Ishikawa (cell line): ENCODE measurements around the gene DSCAML1.

Experiments
- CEBPB ChIP-seq: IDR thresholded peaks from 2 replicates; pipeline ENCODE4 v1.6.1; 2012
- CREB1 ChIP-seq: IDR thresholded peaks from 2 replicates; pipeline ENCODE4 v1.6.1; 2012; ENCODE audit warnings: low read depth
- EGR1 ChIP-seq: IDR thresholded peaks from 2 replicates; pipeline ENCODE4 v1.6.1; 2012
- EP300 ChIP-seq: IDR thresholded peaks from 2 replicates; pipeline ENCODE4 v1.6.1; 2012; ENCODE audit warnings: borderline replicate concordance
- FOXM1 ChIP-seq: IDR thresholded peaks from 2 replicates; pipeline ENCODE4 v1.6.1; 2012; ENCODE audit warnings: low read depth, borderline replicate concordance
- MAX ChIP-seq: IDR thresholded peaks from 2 replicates; pipeline ENCODE4 v1.6.1; 2012
- NFIC ChIP-seq: IDR thresholded peaks from 2 replicates; pipeline ENCODE4 v1.6.1; 2012
- RAD21 ChIP-seq: IDR thresholded peaks from 2 replicates; pipeline ENCODE4 v1.6.1; 2012; ENCODE audit warnings: low read depth
- REST ChIP-seq: IDR thresholded peaks from 2 replicates; pipeline ENCODE4 v1.6.1; 2012; ENCODE audit warnings: low read depth, mild to moderate bottlenecking
- TAF1 ChIP-seq: IDR thresholded peaks from 2 replicates; pipeline ENCODE4 v1.6.1; 2012; ENCODE audit warnings: low read depth, mild to moderate bottlenecking
- TCF12 ChIP-seq: IDR thresholded peaks from 2 replicates; pipeline ENCODE4 v1.6.1; 2012; ENCODE audit warnings: low read depth
- TEAD4 ChIP-seq: IDR thresholded peaks from 2 replicates; pipeline ENCODE4 v1.6.1; 2012
- USF1 ChIP-seq: IDR thresholded peaks from 2 replicates; pipeline ENCODE4 v1.6.1; 2012
- YY1 ChIP-seq: IDR thresholded peaks from 2 replicates; pipeline ENCODE4 v1.6.1; 2012; ENCODE audit warnings: low read depth
- ZBTB7A ChIP-seq: IDR thresholded peaks from 2 replicates; pipeline ENCODE4 v1.6.1; 2012; ENCODE audit warnings: low read depth

Gene DSCAML1

GRCh38 chr11:117704395-117705100, 92.5 kb downstream of the DSCAML1 start:
- no peak for TF ChIP-seq CREB1

DNA sequence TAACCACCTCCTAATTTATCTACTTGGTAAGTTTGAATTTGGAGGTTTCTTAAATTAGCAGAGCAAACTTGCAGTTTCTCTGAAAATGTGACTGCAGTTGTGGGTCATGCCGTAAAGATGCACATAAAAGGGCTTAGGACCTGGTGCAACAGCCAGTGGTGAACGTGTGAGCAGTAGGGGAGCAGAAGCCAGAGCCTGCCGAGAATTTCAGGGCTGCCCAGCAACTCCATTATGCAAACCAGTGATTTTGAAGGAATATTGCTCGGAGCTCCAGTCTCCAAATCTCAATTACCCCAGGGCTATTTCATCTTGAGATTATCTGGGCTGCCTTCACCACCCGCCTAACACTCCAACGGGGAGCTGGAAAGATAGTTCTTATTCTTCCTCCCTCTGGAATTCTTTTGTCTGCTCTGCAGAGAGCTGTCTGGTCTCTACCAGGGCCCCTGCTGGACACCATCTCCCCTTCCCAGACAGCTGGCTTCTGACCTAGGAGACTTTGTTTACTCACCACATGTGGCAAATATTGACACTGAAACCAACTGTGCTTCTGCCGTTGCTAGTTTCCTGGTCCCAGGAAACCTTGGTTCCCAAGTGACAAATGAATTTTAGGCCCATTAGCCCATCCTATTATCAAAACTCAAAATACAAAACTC, 93.9 kb downstream of the DSCAML1 start:
- no peak for TF ChIP-seq MAX
- no peak for TF ChIP-seq RAD21
- no peak for TF ChIP-seq USF1
- TF ChIP-seq TAF1, result no peak
- no peak for TF ChIP-seq YY1
- no peak for TF ChIP-seq TCF12
- no peak for TF ChIP-seq CEBPB
- no peak for TF ChIP-seq EGR1
- no peak for TF ChIP-seq NFIC
- TF ChIP-seq TEAD4, result no peak
- no peak for TF ChIP-seq CREB1
- no peak for TF ChIP-seq ZBTB7A

DNA sequence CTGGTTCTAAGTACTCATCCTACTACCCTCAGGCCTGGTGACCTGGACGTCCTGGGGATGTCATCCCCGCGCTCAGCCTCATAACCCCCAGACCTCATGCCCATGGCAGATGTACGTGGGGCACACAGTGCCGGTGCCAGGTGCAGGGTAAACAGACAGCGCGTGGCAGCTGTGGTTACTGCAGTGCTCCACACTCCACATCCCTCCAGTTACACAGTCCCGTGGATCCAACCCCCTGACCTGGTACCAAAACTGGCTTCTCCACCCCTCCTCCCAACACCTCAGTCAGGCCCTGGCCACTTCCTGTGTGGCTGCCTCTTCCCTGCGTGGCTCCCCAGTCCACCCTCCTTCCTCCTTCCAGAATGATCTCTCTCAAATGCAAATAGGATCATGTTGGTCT, 95.2 kb downstream of the DSCAML1 start:
- no peak for TF ChIP-seq TAF1
- TF ChIP-seq USF1, result no peak
- TF ChIP-seq YY1, result no peak
- TF ChIP-seq RAD21, result no peak
- TF ChIP-seq ZBTB7A, result no peak
- no peak for TF ChIP-seq TEAD4
- TF ChIP-seq EP300, result no peak
- no peak for TF ChIP-seq FOXM1
- TF ChIP-seq CREB1, result no peak

GRCh38 chr11:117700551-117700950, 96.5 kb downstream of the DSCAML1 start:
- no peak for TF ChIP-seq USF1
- no peak for TF ChIP-seq YY1
- no peak for TF ChIP-seq TEAD4
- no peak for TF ChIP-seq RAD21
- TF ChIP-seq TCF12, result no peak
- no peak for TF ChIP-seq EGR1
- TF ChIP-seq REST, result no peak
- TF ChIP-seq NFIC, result no peak
- TF ChIP-seq CEBPB, result no peak
- no peak for TF ChIP-seq FOXM1
- no peak for TF ChIP-seq MAX
- TF ChIP-seq EP300, result no peak
- no peak for TF ChIP-seq TAF1
- no peak for TF ChIP-seq CREB1
- TF ChIP-seq ZBTB7A, result no peak

DNA sequence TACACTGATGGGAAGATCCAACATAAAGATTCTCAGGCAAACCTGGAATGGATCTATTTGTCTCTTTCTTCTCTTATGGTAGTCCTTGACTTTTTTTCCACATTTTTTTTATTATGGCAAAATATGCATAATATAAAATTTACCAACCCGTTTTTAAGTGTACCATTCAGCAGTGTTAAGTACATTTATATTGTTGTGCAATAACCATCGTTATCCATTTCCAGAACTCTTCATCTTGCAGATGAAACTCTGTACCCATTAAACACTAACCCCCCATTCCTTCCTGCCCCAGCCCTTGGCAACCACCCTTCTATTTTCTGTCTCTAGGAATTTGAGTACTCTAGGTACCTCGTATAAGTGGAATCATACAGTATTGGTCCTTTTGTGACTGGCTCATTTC, 99.7 kb downstream of the DSCAML1 start:
- TF ChIP-seq ZBTB7A (no peak), MAX (no peak), FOXM1 (no peak)

GRCh38 chr11:117696540-117696939, 100.5 kb downstream of the DSCAML1 start:
- TF ChIP-seq TCF12, result no peak
- TF ChIP-seq FOXM1, result no peak
- no peak for TF ChIP-seq USF1
- no peak for TF ChIP-seq EP300
- no peak for TF ChIP-seq ZBTB7A
- no peak for TF ChIP-seq NFIC
- TF ChIP-seq EGR1, result no peak
- no peak for TF ChIP-seq CEBPB
- TF ChIP-seq MAX, result no peak
- TF ChIP-seq YY1, result no peak
- no peak for TF ChIP-seq CREB1
- no peak for TF ChIP-seq REST
- TF ChIP-seq TEAD4, result no peak
- no peak for TF ChIP-seq TAF1
- TF ChIP-seq RAD21, result no peak
